HG03460 (cell line): ENCODE data around the gene BCAM.
"Not testable (repeated sequence)": the region's sequence is repeated elsewhere in the genome, so short reads cannot be mapped to it uniquely, and the experiment has no call there.

Experiments
- ATAC-seq: cut with Tn5 transposase; IDR thresholded peaks from one replicate; pipeline ENCODE4 v1.9.1; 2021; ENCODE audit not compliant: unreplicated experiment

Gene BCAM

GRCh38 chr19:44808463-44809371 lies at the start of gene BCAM:
TSS of gene BCAM (plus strand) at chr19:44809103. CDS start at chr19:44809125, 22 bp downstream.
- no peak for ATAC-seq

- ATAC-seq: no peak
These were observed 46.9 kb upstream of the BCAM start for GRCh38 chr19:44762038-44762437.

- ATAC-seq: no peak
These were observed 43.6 kb upstream of the BCAM start for GRCh38 chr19:44765033-44765948.

GRCh38 chr19:44765949-44766335 lies 43.0 kb upstream of the BCAM start:
- no peak for ATAC-seq

- no peak for ATAC-seq
These were observed 41.4 kb upstream of the BCAM start for GRCh38 chr19:44767295-44768180.

GRCh38 chr19:44770550-44771257 lies 38.2 kb upstream of the BCAM start:
- ATAC-seq: peak; percentile 87

- ATAC-seq: not testable (repeated sequence)
These were observed 36.8 kb upstream of the BCAM start for GRCh38 chr19:44772144-44772543.

GRCh38 chr19:44772959-44773358 lies 35.9 kb upstream of the BCAM start:
- no peak for ATAC-seq

- ATAC-seq: no peak
These were observed 33.1 kb upstream of the BCAM start for GRCh38 chr19:44775676-44776240.

- no peak for ATAC-seq
These were observed 32.4 kb upstream of the BCAM start for GRCh38 chr19:44776402-44777096.

- no peak for ATAC-seq
These were observed 31.1 kb upstream of the BCAM start, which contains the start of gene CBLC for GRCh38 chr19:44777715-44778347. TSS of gene CBLC (plus strand) at chr19:44777890. CDS start at chr19:44777932, 42 bp downstream.

- no peak for ATAC-seq
These were observed 29.8 kb upstream of the BCAM start for GRCh38 chr19:44779150-44779549.

GRCh38 chr19:44781694-44782093 lies 27.2 kb upstream of the BCAM start:
- not testable (repeated sequence) for ATAC-seq

- ATAC-seq: no peak
These were observed 26.2 kb upstream of the BCAM start for GRCh38 chr19:44782729-44783128.

- ATAC-seq: no peak
These were observed 25.4 kb upstream of the BCAM start for GRCh38 chr19:44783545-44783944.

- ATAC-seq: no peak
These were observed 23.6 kb upstream of the BCAM start for GRCh38 chr19:44785271-44785670.

GRCh38 chr19:44785993-44786392 lies 22.9 kb upstream of the BCAM start:
- no peak for ATAC-seq

- ATAC-seq: no peak
These were observed 19.9 kb upstream of the BCAM start for GRCh38 chr19:44788971-44789370.
